Activated T-helper 1 cell treated with anti-CD3 and anti-CD28 coated beads, Interleukin-12 subunit alpha, Interleukin-12 subunit beta, Interleukin-2, Interleukin-4 antibody, amounts not matched to agents 30 ng/mL and 10 ng/mL and 1 ng/mL, durations not matched to agents 14 hours and 24 hours and 36 hours (primary cell): Measurements from ENCODE around the gene CLEC18C. TPM values are rescaled to one million over a fixed set of nuclear protein-coding genes. Genes with fewer than 3 reads are reported as not detected.
A peak's percentile ranks its signal among the peaks of the same experiment; 100 is the strongest.
"Not testable (repeated sequence)": the region's sequence is repeated elsewhere in the genome, so short reads cannot be mapped to it uniquely, and the experiment has no call there.

ENCODE experiments used
- DNase-seq: peaks from one replicate; pipeline ENCODE4 v3.0.0; 2021; ENCODE audit warnings: low spot score
- H3K27ac Mint-ChIP-seq: one replicate; pipeline ENCODE4 v1.8.0; 2021; ENCODE audit warnings: mild to moderate bottlenecking, mixed read lengths
- H3K27me3 Mint-ChIP-seq: one replicate; pipeline ENCODE4 v1.8.0; 2022; ENCODE audit warnings: mild to moderate bottlenecking, moderate library complexity, mixed read lengths; ENCODE audit not compliant: insufficient read depth
- H3K36me3 Mint-ChIP-seq: one replicate; pipeline ENCODE4 v1.8.0; 2021; ENCODE audit warnings: low read depth, mixed read lengths
- H3K4me1 Mint-ChIP-seq: one replicate; pipeline ENCODE4 v1.8.0; 2021; ENCODE audit warnings: low read depth, mixed read lengths
- H3K4me3 Mint-ChIP-seq: one replicate; pipeline ENCODE4 v1.8.0; 2021; ENCODE audit warnings: mild to moderate bottlenecking, moderate library complexity, mixed read lengths
- H3K9me3 Mint-ChIP-seq: one replicate; pipeline ENCODE4 v1.8.0; 2021; ENCODE audit warnings: mixed read lengths
- intact Hi-C: fragments of 100-400 bp; cut with micrococcal nuclease; formaldehyde crosslinking; loops from one replicate; pipeline ENCODE4 v1.15.1; 2024
- total RNA-seq: library from RNA; stranded (reverse); gene quantifications from 2 replicates; pipeline ENCODE4 v1.2.3, GENCODE V29; 2022

CLEC18C gene
- total RNA-seq, 1 donor from 2014 or later: 0.47 TPM

DNA sequence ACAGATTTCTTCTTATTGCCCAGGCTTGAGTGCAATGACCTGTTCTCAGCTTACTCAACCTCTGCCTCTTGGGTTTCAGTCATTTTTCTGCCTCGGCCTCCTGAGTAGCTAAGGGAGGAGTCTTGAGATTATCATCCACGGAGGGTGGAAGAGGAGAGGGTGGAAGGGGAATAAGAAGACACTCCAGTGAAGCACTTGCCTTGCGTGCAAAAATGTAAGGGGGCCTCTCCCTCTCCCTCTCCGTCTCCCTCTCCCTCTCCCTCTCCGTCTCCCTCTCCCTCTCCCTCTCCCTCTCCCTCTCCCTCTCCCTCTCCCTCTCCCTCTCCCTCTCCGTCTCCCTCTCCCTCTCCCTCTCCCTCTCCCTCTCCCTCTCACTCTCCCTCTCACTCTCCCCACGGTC, 29.9 kb downstream of the CLEC18C start:
- intact Hi-C loops, H3K9me3 Mint-ChIP-seq, H3K27me3 Mint-ChIP-seq, H3K27ac Mint-ChIP-seq, H3K4me1 Mint-ChIP-seq, DNase-seq, H3K36me3 Mint-ChIP-seq, H3K4me3 Mint-ChIP-seq: not testable (repeated sequence)

DNA sequence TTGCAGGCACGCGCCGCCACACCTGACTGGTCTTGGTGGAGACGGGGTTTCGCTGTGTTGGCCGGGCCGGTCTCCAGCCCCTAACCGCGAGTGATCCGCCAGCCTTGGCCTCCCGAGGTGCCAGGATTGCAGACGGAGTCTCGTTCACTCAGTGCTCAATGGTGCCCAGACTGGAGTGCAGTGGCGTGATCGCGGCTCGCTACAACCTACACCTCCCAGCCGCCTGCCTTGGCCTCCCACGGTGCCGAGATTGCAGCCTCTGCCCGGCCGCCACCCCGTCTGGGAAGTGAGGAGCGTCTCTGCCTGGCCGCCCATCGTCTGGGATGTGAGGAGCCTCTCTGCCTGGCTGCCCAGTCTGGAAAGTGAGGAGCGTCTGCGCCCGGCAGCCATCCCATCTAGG, 30.4 kb downstream of the CLEC18C start:
- H3K4me3 Mint-ChIP-seq, H3K27ac Mint-ChIP-seq, DNase-seq, H3K27me3 Mint-ChIP-seq, H3K36me3 Mint-ChIP-seq, H3K4me1 Mint-ChIP-seq, intact Hi-C loops, H3K9me3 Mint-ChIP-seq: not testable (repeated sequence)

DNA sequence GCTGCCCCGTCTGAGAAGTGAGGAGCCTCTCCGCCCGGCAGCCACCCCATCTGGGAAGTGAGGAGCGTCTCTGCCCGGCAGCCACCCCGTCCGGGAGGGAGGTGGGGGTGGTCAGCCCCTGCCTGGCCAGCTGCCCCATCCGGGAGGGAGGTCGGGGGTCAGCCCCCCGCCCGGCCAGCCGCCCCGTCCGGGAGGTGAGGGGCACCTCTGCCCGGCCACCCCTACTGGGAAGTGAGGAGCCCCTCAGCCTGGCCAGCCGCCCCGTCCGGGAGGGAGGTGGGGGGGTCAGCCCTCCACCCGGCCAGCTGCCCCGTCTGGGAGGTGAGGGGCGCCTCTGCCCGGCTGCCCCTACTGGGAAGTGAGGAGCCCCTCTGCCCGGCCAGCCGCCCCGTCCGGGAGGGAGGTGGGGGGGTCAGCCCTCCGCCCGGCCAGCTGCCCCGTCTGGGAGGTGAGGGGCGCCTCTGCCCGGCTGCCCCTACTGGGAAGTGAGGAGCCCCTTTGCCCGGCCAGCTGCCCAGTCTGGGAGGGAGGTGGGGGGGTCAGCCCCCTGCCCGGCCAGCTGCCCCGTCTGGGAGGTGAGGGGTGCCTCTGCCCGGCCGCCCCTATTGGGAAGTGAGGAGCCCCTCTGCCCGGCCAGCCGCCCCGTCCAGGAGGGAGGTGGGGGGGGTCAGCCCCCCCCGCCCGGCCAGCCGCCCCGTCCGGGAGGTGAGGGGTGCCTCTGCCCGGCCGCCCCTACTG, 31.2 kb downstream of the CLEC18C start:
- H3K9me3 Mint-ChIP-seq, H3K4me3 Mint-ChIP-seq, H3K27ac Mint-ChIP-seq, DNase-seq, H3K27me3 Mint-ChIP-seq, H3K4me1 Mint-ChIP-seq, intact Hi-C loops, H3K36me3 Mint-ChIP-seq: not testable (repeated sequence)

DNA sequence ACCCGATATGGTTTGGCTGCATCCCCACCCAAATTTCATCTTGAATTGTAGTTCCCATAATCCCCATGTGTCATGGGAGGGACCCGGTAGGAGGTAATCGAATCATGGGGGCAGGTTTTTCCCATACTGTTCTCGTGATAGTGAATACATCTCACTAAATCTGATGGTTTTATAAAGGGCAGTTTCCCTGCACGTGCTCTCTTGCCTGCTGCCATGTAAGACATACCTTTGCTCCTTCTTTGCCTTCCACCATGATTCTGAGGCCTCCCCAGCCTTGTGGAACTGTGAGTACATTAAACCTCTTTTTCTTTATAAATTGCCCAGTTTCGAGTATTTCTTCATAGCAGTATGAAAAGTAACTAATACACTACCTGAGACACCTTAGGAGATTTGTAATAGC, 32.8 kb downstream of the CLEC18C start:
- peaks cover 12% of the 10 kb centered on the region for H3K36me3 Mint-ChIP-seq
- H3K9me3 Mint-ChIP-seq, H3K4me3 Mint-ChIP-seq, intact Hi-C loops, H3K4me1 Mint-ChIP-seq, H3K27me3 Mint-ChIP-seq, H3K27ac Mint-ChIP-seq, DNase-seq: not testable (repeated sequence)

DNA sequence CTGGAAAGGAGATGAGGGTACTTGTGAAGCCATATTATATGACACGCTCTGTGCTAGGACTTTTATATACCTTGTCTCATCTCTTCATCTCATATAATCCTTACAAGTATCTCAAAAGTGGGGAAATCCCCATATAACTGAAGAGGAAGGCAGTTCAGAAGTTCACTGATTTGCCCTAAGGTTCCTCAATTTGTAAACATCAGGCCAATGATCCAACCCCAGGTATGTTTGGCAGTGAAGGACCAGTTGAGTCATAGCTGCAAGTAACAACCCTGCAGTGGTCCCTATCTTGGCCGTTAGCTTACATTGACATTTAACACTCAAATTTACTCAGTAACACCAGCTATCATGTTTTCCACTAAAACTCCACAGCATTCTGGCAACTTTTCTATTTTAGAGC, 45.0 kb downstream of the CLEC18C start:
- H3K9me3 Mint-ChIP-seq, DNase-seq, H3K27ac Mint-ChIP-seq, intact Hi-C loops, H3K27me3 Mint-ChIP-seq, H3K4me3 Mint-ChIP-seq: not testable (repeated sequence)
- Mint-ChIP-seq H3K36me3 (peaks cover 12% of the 10 kb centered on the region), H3K4me1 (peaks cover 13% of the 10 kb centered on the region)

DNA sequence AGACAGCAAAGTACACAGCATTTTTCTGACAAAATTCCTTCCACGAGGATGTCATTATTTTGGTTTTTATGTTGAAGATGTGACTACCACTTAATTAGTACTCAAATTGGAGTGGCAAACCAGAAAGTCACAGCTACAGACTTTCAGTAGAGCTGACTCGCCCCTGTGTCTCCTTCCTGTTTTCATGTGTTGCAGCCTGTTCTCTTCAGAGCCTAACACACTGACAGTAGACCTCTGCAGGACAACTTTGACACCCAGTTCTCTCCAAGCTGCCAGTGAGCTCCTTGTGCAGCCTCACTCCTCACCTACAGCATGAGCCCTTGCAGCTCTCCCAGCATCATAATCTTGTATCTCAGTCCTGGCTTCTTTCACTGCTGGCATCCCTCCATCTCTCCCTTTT, 49.0 kb downstream of the CLEC18C start:
- intact Hi-C loops, H3K27me3 Mint-ChIP-seq, H3K9me3 Mint-ChIP-seq, H3K4me3 Mint-ChIP-seq, DNase-seq: not testable (repeated sequence)
- H3K4me1 Mint-ChIP-seq: peaks cover 18% of the 10 kb centered on the region
- H3K27ac Mint-ChIP-seq: peak overlapping the region; percentile 21
- peaks cover 16% of the 10 kb centered on the region for H3K36me3 Mint-ChIP-seq

DNA sequence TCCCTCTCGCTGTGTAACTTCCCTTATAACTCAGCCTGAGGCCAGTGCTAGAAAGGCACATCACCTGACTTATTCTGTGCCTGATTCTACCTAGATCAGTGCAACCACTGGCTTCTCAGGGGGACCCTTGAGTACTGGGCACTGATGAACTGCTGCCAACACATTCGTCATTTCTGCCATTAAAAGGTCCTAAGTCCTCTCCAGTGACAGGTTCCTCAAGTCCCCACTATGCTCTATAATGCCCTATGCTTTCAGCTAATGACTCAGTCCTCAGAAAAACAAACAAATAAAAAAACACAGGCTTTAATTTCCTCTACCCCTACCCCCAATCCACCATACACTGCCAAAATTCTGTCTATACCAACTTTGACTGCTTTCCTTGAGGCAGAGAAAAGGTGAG, 49.6 kb downstream of the CLEC18C start:
- H3K4me3 Mint-ChIP-seq, DNase-seq, H3K27ac Mint-ChIP-seq, H3K27me3 Mint-ChIP-seq, H3K9me3 Mint-ChIP-seq, intact Hi-C loops: not testable (repeated sequence)
- peaks cover 18% of the 10 kb centered on the region for H3K4me1 Mint-ChIP-seq
- H3K36me3 Mint-ChIP-seq: peaks cover 16% of the 10 kb centered on the region

DNA sequence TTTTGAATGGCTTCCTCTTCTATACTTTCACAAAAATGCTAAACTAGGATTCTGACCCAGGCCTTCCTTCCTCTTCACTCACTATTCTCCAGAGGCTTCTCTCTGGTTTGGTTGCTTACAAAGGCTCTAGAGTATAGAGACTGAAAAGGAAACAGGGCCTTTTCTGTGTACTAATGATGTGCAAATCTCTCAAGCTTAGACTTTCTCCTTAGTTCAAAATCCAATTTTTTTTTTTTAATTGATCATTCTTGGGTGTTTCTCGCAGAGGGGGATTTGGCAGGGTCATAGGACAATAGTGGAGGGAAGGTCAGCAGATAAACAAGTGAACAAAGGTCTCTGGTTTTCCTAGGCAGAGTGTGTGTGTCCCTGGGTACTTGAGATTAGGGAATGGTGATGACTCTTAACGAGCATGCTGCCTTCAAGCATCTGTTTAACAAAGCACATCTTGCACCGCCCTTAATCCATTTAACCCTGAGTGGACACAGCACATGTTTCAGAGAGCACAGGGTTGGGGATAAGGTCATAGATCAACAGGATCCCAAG, 50.5 kb downstream of the CLEC18C start:
- DNase-seq, H3K4me3 Mint-ChIP-seq, H3K27me3 Mint-ChIP-seq, intact Hi-C loops, H3K27ac Mint-ChIP-seq, H3K9me3 Mint-ChIP-seq: not testable (repeated sequence)
- H3K36me3 Mint-ChIP-seq: peaks cover 16% of the 10 kb centered on the region
- H3K4me1 Mint-ChIP-seq: peaks cover 18% of the 10 kb centered on the region

DNA sequence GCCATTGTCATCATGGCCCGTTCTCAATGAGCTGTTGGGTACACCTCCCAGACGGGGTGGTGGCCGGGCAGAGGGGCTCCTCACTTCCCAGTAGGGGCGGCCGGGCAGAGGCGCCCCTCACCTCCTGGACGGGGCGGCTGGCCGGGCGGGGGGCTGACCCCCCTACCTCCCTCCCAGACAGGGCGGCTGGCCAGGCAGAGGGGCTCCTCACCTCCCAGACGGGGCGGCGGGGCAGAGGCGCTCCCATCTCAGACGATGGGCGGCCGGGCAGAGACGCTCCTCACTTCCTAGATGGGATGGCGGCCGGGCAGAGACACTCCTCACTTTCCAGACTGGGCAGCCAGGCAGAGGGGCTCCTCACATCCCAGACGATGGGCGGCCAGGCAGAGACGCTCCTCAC, 51.1 kb downstream of the CLEC18C start:
- H3K27ac Mint-ChIP-seq, intact Hi-C loops: not testable (repeated sequence)
- H3K4me1 Mint-ChIP-seq: peaks cover 18% of the 10 kb centered on the region

DNA sequence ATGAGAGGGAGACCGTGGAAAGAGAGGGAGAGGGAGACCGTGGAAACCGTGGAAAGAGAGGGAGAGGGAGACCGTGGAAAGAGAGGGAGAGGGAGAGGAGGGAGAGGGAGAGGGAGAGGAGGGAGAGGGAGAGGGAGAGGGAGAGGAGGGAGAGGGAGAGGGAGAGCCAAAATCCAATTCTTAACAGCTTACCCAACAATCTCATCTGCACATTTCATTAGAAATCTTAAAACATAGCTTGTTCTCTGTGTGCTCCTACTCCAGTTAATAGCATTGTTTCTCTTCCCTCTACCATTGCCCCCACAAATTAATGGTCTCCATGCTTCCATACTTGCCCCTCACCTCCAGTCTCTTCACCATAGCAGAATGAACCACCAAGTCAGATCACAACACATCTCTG, 51.8 kb downstream of the CLEC18C start:
- H3K4me1 Mint-ChIP-seq: peaks cover 18% of the 10 kb centered on the region
- intact Hi-C loops, H3K27me3 Mint-ChIP-seq, DNase-seq, H3K9me3 Mint-ChIP-seq, H3K4me3 Mint-ChIP-seq, H3K27ac Mint-ChIP-seq: not testable (repeated sequence)
- H3K36me3 Mint-ChIP-seq: peaks cover 12% of the 10 kb centered on the region

More for the DNA sequence above, 51.1 kb downstream of the CLEC18C start:
- not testable (repeated sequence) for H3K4me3 Mint-ChIP-seq, H3K9me3 Mint-ChIP-seq, H3K27me3 Mint-ChIP-seq, DNase-seq
- peaks cover 12% of the 10 kb centered on the region for H3K36me3 Mint-ChIP-seq

DNA sequence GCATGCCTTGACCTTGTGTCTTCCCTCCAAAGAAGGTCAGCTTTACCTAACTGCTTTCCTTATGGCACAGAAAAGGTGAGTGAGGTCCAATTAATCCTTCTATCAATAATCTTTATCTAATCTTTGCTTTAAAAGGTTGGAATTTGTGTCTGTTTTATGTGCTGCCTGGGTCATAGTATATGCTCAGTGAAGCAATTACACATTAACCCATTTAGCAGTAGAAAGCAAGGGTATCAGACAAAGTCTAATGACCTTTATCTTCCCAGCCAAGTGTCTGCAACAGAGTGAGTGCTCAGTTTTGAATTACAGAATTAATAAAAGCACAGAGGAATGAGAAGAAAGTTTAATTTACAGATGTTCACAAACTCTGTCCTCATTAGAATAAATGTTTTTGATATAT, 52.4 kb downstream of the CLEC18C start:
- H3K4me3 Mint-ChIP-seq, intact Hi-C loops, DNase-seq, H3K27ac Mint-ChIP-seq, H3K9me3 Mint-ChIP-seq, H3K27me3 Mint-ChIP-seq: not testable (repeated sequence)
- Mint-ChIP-seq H3K36me3 (peaks cover 12% of the 10 kb centered on the region), H3K4me1 (peaks cover 18% of the 10 kb centered on the region)

DNA sequence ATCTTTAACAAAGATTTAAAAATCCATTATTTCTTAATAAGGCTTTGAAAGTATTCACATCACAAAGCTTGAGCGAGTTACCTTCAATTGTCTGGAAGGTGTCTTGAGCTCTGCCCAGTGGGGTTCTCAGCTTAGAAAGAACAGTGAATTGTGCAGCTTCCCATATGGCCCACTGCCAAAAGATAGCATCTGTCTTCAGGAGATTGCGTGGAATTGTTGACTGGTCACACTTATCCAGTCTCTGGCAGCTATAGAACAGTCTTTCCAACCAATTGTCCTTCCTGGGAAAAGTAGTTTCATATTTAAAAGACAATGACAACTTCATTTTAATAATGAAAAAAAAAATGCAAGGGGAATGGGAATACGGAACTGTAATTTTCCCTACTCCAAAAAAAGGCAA, 58.2 kb downstream of the CLEC18C start:
- intact Hi-C loops, H3K27me3 Mint-ChIP-seq, H3K9me3 Mint-ChIP-seq, DNase-seq, H3K27ac Mint-ChIP-seq, H3K4me3 Mint-ChIP-seq, H3K4me1 Mint-ChIP-seq: not testable (repeated sequence)
- H3K36me3 Mint-ChIP-seq: peaks cover 14% of the 10 kb centered on the region
